Smooth muscle cell (in vitro differentiated cells): Measurements from ENCODE around the gene NLGN1. TPM values are rescaled to one million over a fixed set of nuclear protein-coding genes. Genes with fewer than 3 reads are reported as not detected.

ENCODE experiments used
- DNase-seq: peaks from one replicate; lab custom pipeline; 2025; ENCODE audit not compliant: unreplicated experiment; lab: John Stamatoyannopoulos, UW
- H2AFZ ChIP-seq: fragments of 200-600 bp; sonication (generic); 2 replicates; pipeline ENCODE4 v1.6.0; 2016; ENCODE audit warnings: antibody characterized with exemption, low read depth, mild to moderate bottlenecking
- H3F3A ChIP-seq: fragments of 200-600 bp; sonication (generic); 2 replicates; pipeline ENCODE4 v1.6.0; 2017; ENCODE audit warnings: antibody characterized with exemption, low read depth
- H3K27ac ChIP-seq: fragments of 200-600 bp; sonication (generic); 2 replicates; pipeline ENCODE4 v1.5.1; 2016; ENCODE audit warnings: low read depth, mild to moderate bottlenecking
- H3K27me3 ChIP-seq: fragments of 200-600 bp; sonication (generic); 2 replicates; pipeline ENCODE4 v1.6.1; 2016; ENCODE audit warnings: low read depth, mild to moderate bottlenecking
- H3K36me3 ChIP-seq: fragments of 200-600 bp; sonication (generic); 2 replicates; pipeline ENCODE4 v1.5.1; 2016; ENCODE audit warnings: low read depth
- H3K4me1 ChIP-seq: fragments of 200-600 bp; sonication (generic); 2 replicates; pipeline ENCODE4 v1.5.1; 2016; ENCODE audit warnings: low read depth
- H3K4me2 ChIP-seq: fragments of 200-600 bp; sonication (generic); 2 replicates; pipeline ENCODE4 v1.6.0; 2016; ENCODE audit warnings: mild to moderate bottlenecking
- H3K4me3 ChIP-seq: fragments of 200-600 bp; sonication (generic); 2 replicates; pipeline ENCODE4 v1.5.1; 2016; ENCODE audit warnings: mild to moderate bottlenecking
- H3K79me2 ChIP-seq: fragments of 200-600 bp; sonication (generic); 2 replicates; pipeline ENCODE4 v1.6.0; 2016; ENCODE audit warnings: low read depth, mild to moderate bottlenecking
- H3K9ac ChIP-seq: fragments of 200-600 bp; sonication (generic); 2 replicates; pipeline ENCODE4 v1.6.0; 2016; ENCODE audit warnings: low read depth
- H3K9me3 ChIP-seq: fragments of 200-600 bp; sonication (generic); replicated peaks from 2 replicates; pipeline ENCODE4 v1.5.1; 2016; ENCODE audit warnings: low read depth
- H4K20me1 ChIP-seq: fragments of 200-600 bp; sonication (generic); 2 replicates; pipeline ENCODE4 v1.6.0; 2016; ENCODE audit warnings: low read depth
- WGBS: methylation state at CpG from one replicate; pipeline ENCODE4 v1.1.7; 2016; ENCODE audit warnings: low lambda C conversion rate; 5-methylcytosine and 5-hydroxymethylcytosine counted together
- polyA plus RNA-seq: library from polyadenylated mRNA; unstranded; fragments of >200 nt; fragmentation: Nextera tagmentation; extraction: Ambion mirVana; gene quantifications from 2 replicates; pipeline ENCODE4 v1.2.1, GENCODE V29; 2016
- total RNA-seq: library from RNA; depleted of rRNA; stranded (reverse); fragments of >200 nt; gene quantifications from 2 replicates; pipeline ENCODE4 v1.2.3, GENCODE V29; 2014
- TF ChIP-seq, protein P1 (sequence below): fragments of 200-600 bp; sonication (generic); IDR thresholded peaks from 2 replicates; pipeline ENCODE4 v1.5.1; 2017; ENCODE audit warnings: borderline replicate concordance, mild to moderate bottlenecking, antibody characterized with exemption; ENCODE audit not compliant: insufficient read depth, poor library complexity, severe bottlenecking

NLGN1 gene
- total and polyA plus RNA-seq, 2 experiments from 2014 or later = 0.04 TPM; not detected in 1

- WGBS = 97% methylated on average over 1 of the region's 1 CpG
- TF ChIP-seq, protein P1, sequence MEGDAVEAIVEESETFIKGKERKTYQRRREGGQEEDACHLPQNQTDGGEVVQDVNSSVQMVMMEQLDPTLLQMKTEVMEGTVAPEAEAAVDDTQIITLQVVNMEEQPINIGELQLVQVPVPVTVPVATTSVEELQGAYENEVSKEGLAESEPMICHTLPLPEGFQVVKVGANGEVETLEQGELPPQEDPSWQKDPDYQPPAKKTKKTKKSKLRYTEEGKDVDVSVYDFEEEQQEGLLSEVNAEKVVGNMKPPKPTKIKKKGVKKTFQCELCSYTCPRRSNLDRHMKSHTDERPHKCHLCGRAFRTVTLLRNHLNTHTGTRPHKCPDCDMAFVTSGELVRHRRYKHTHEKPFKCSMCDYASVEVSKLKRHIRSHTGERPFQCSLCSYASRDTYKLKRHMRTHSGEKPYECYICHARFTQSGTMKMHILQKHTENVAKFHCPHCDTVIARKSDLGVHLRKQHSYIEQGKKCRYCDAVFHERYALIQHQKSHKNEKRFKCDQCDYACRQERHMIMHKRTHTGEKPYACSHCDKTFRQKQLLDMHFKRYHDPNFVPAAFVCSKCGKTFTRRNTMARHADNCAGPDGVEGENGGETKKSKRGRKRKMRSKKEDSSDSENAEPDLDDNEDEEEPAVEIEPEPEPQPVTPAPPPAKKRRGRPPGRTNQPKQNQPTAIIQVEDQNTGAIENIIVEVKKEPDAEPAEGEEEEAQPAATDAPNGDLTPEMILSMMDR = no peak
- H3F3A ChIP-seq = no peaks in the 10 kb centered on the region
- no peak overlapping the region for H3K4me3 ChIP-seq
- H3K27me3 ChIP-seq = no peaks in the 10 kb centered on the region
- no peak overlapping the region for H3K27ac ChIP-seq
- peaks cover 3% of the 10 kb centered on the region for H3K4me1 ChIP-seq
- no peaks in the 10 kb centered on the region for H3K36me3 ChIP-seq
- no peak overlapping the region for H3K9ac ChIP-seq
- no peaks in the 10 kb centered on the region for H4K20me1 ChIP-seq
- no peak for DNase-seq
- no peak overlapping the region for H2AFZ ChIP-seq
- H3K9me3 ChIP-seq = no peaks in the 10 kb centered on the region
- no peak overlapping the region for H3K4me2 ChIP-seq
- no peaks in the 10 kb centered on the region for H3K79me2 ChIP-seq
Observed at GRCh38 chr3:173700336-173700735, 302.8 kb downstream of the NLGN1 start.

- H3K36me3 ChIP-seq = no peaks in the 10 kb centered on the region
- no peak overlapping the region for H2AFZ ChIP-seq
- no peak overlapping the region for H3K4me3 ChIP-seq
- H3K9me3 ChIP-seq = no peaks in the 10 kb centered on the region
- no peak overlapping the region for H3K9ac ChIP-seq
- no peaks in the 10 kb centered on the region for H3K27me3 ChIP-seq
- H3F3A ChIP-seq = no peaks in the 10 kb centered on the region
- TF ChIP-seq, protein P1 = no peak
- DNase-seq = no peak
- H3K79me2 ChIP-seq = no peaks in the 10 kb centered on the region
- peaks cover 3% of the 10 kb centered on the region for H3K4me1 ChIP-seq
- WGBS = 94% methylated on average over 3 of the region's 3 CpGs
- no peak overlapping the region for H3K4me2 ChIP-seq
- H3K27ac ChIP-seq = no peak overlapping the region
- H4K20me1 ChIP-seq = no peaks in the 10 kb centered on the region
Observed at GRCh38 chr3:173702561-173702960, 305.0 kb downstream of the NLGN1 start.

DNA sequence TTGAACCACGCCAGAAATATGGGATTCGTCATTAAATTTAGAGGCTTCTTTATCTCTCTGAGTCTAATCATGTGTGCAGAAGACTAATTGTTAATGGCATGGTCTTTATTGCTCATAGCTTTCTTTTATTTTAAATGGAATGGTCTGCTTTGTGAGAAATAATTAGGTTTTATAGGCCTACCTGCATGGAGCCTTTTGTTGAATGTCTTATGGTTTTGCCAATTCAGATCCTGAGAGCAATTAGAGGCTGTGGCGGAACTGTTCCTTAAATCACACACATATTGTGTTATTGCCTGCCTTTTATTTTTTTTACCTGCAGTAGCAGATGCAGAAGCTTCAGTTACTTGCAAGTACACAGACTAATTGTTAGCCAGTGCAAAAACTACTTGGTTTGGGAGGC lies 306.2 kb downstream of the NLGN1 start:
- Histone ChIP-seq H3K9ac (no peak overlapping the region), H3K27ac (no peak overlapping the region), H3K9me3 (no peaks in the 10 kb centered on the region), H2AFZ (no peak overlapping the region), H3F3A (no peaks in the 10 kb centered on the region), H3K4me3 (no peak overlapping the region), H3K36me3 (no peaks in the 10 kb centered on the region), H3K79me2 (no peaks in the 10 kb centered on the region), H3K4me1 (peaks cover 3% of the 10 kb centered on the region), H3K4me2 (no peak overlapping the region), H4K20me1 (no peaks in the 10 kb centered on the region), H3K27me3 (no peaks in the 10 kb centered on the region)
- DNase-seq = no peak
- TF ChIP-seq, protein P1 = no peak
- WGBS = 87% methylated on average over 3 of the region's 3 CpGs

DNA sequence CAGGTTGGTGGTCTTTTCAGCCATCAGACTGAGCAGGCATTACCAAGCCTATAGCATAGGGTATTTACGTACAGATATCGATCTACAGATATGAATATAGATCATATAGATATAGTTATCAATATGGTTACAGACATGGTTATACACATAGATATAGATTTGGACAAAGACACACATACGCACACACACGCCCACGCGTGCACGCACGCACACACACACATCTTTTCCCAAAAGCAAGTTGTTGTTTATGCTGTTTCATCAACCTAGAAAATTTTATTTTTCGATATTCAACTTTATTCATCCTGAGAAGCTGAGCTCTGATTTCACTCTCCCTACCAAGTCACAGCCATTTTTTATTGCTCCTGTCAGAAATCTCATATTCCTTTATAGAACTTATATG lies 309.1 kb downstream of the NLGN1 start:
- H3K9me3 ChIP-seq = no peaks in the 10 kb centered on the region
- H3K4me2 ChIP-seq = no peak overlapping the region
- WGBS = 97% methylated on average over 9 of the region's 9 CpGs
- H3F3A ChIP-seq = no peaks in the 10 kb centered on the region
- H4K20me1 ChIP-seq = no peaks in the 10 kb centered on the region
- TF ChIP-seq, protein P1 = no peak
- no peak overlapping the region for H3K4me3 ChIP-seq
- no peaks in the 10 kb centered on the region for H3K79me2 ChIP-seq
- H3K27me3 ChIP-seq = no peaks in the 10 kb centered on the region
- no peaks in the 10 kb centered on the region for H3K4me1 ChIP-seq
- no peak overlapping the region for H3K27ac ChIP-seq
- H3K9ac ChIP-seq = no peak overlapping the region
- H2AFZ ChIP-seq = no peak overlapping the region
- no peak for DNase-seq
- H3K36me3 ChIP-seq = no peaks in the 10 kb centered on the region
